Forelimb muscle (tissue), 1 donor: Measurements from ENCODE around the gene CDC6. TPM values are rescaled to one million over a fixed set of nuclear protein-coding genes. Genes with fewer than 3 reads are reported as not detected.

Experiments used
- DNase-seq: peaks from one replicate; pipeline ENCODE4 v3.0.0-alpha.2; 2013; ENCODE audit warnings: low read depth
- polyA plus RNA-seq: library from polyadenylated mRNA; unstranded; fragments of 120-200 nt; gene quantifications from one replicate; pipeline ENCODE4 v1.2.1, GENCODE V29; 2013; ENCODE audit not compliant: insufficient read length

Gene CDC6
- polyA plus RNA-seq, 1 donor: 7.1 TPM

DNA sequence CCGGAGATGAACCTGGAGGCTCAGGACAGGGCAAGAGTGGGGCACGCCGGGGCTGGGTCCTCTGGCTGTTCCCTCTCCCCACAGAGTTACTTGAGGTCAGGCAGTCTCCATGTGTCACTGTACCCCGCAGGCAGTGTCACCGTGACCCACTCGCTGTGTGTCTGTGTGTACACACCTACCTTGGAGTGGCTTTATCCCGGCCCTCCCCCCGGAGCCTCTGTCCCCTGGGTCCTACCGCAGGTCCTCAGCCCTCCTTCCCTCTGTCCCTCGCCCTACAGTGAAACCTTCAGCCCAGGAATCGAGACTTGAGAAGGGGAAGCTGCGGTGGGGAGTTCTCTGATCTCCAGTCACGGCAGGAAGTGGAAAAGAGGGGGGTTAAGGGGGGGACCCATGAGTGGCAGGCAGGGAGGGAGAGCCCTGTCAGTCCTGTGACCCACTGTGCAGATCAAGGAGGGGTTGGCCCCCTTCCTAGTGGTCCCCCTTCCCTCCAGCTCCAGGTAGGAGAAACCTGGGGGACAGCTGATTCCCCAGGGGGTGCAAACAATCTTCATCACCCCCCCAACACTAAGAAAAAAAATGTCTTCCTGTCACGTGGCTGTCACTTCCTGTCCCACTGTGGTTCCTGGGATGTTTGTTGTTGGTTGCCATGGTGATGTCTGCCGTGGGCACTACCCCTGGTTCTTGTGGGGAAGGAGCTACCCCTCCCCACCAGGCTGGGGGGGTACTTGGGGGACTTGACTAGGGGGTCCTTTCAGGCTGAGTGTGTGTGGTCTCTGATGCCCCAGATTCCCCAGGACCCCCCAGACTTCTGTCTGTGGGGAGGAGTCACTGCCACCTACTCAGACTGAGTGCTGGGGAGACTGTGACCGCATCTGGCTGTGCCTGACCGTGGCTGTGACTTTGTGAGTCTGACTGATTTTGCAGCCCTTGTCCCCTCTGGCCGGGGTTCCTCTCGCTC, 35.0 kb downstream of the CDC6 start:
- DNase-seq: no peak

DNA sequence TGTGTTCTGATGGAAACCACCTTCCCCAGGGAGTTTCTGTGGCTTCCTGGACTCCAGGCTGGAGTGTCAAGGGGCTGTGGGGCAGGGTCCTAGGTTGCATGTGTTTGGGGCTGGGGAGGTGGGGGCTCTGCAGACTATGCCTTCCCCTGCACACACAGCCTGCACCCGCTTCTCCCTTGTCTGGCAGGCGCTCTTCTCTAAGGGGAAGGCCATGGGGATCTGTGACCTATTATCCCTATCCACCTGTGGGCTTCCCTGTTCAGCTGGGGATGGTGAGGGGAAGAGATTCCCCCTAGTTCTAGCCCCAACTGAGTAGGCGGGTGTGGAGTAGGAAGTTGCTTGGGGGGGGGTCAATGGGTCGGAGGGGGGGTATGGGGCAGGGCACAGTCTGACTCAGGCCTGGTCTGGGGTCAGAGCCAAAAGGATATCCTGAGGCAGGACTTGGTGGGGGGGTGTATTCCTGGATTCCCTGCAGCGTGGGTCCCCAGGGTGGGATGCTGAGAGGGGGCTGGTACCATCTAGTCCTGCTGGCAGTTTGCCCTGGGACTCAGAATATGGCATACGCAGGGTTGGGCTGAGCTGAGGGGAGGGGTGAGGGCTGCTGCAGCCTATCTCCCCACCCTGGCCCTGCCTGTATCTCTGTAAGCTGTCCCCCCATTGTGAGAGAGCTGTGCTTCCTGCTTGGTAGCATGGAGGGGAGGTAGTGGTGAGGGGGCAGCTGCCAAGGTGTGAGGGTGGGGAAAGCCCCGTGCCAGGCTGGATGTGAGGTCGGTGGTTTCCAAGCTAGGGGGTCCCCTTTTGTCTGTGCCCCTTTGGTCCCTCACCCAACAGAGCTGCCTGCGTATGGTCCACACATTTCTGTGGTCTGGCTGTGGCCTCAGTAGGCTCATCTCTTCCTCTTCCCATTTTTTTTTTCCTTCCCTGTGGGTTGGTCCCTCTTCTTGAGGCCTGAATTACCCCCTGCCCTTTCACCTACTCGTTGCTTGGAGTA, 36.0 kb downstream of the CDC6 start:
- no peak for DNase-seq

- no peak for DNase-seq
These were observed 37.7 kb downstream of the CDC6 start for GRCh38 chr17:40325156-40326013.

DNA sequence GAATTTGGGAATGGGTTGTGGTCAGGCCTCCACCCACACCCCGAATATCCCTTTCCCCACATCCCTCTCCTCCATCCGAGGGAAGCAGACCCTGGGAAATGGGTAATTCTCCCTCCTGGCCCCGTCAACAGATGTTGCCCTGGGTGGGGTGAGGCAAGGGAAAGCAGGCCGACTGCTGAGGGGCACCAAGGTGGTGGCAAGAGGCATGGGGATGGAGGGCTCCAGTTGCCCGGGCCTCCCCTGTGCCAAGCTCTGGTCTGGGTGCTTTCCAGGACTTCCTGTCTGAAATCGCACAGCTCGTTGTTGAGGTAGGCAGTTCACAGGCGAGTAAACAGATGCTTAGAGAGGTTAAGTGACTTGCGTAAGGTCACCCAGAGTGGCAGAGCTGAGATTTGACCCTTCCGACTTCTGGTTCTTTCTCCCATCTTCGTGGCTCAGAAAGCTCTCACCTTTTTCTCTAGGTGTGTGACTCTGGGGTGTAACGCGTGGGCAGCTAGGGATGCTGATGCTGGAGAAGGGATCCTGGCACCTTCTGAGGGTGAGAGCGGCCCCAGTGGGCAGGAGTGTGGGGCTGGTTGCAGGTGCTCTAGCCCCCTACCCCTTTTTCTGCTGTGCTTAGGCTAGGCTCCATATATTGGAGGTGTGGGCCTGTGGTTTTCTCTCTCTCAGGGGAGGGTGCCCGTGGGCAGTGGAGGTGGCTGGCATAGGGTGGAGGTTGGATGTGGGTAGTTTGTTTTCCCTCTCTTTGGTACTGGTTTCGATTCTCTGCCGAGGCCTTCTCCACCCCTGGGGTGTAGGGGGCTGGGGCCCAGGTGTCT, 38.5 kb downstream of the CDC6 start:
- no peak for DNase-seq

DNA sequence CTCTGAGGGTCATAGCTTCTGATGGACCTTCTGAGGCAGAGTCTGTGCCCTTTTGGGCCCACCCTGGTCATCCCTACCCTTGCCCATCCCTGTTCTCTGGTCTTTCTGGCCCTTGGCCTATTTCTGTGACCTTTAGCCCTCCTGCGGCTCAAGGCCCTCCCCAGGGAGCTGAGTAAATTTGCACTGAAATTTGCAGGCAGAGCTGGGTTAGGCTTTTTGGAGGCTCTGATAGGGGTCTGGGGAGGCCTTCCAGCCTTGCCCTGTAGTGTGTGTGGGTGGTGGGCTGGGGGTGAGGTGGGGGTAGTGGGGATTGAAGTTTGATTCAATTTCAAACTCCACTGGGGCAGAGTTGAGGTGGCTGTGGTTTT, 39.1 kb downstream of the CDC6 start:
- DNase-seq: no peak

- no peak for DNase-seq
These were observed 39.6 kb downstream of the CDC6 start for GRCh38 chr17:40327244-40327729.

GRCh38 chr17:40327735-40328385, 40.2 kb downstream of the CDC6 start:
- DNase-seq: no peak

- no peak for DNase-seq
These were observed 40.7 kb downstream of the CDC6 start for GRCh38 chr17:40328386-40328766.

GRCh38 chr17:40329839-40330794, 42.4 kb downstream of the CDC6 start:
- DNase-seq: no peak

- no peak for DNase-seq
These were observed 43.3 kb downstream of the CDC6 start for GRCh38 chr17:40330850-40331470.

DNA sequence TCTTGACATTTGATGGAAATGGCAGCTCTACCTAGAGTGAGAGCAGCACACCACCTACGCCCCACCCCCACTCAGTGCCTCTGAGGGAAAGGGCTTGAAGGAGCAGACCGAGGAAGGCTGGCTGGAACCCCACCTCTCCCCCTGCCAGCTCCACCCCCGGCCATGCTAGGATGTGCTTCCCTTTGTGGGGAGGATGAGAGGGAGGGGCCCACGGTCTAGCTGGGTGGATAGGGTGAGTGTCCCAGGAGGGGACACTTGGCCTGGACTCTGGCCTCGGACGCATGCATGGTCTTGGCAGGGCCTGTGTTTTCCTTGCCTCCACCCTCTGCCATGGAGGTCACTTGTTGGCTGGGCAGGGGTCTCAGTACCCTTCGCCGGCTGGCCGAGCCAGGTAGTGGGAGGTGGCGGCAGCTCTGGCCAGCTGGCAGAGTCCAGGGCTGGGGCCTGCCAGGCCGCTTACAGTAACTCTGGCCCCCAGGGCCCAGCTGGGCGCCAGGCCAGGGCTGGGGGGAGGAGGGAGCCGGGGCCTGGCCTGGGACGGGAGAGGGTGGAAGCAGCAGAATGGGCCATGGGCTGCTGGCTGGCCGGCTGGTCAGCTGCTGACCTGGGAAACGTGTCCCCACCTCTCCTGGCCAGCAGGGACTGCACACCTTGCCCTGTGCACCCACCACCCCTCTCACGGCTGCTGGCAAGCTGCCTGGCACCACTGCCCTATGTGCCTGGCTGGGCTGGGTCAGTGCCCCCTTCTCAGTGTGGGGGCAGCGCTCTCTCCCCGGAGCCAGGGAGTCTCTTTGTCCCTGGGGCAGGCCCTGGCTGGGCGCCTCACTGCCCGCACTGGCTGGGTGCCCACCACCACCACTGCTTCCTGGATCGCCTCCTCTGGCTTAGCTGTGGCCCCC, 44.3 kb downstream of the CDC6 start:
- no peak for DNase-seq

GRCh38 chr17:40333781-40334448, 46.2 kb downstream of the CDC6 start:
- no peak for DNase-seq

DNA sequence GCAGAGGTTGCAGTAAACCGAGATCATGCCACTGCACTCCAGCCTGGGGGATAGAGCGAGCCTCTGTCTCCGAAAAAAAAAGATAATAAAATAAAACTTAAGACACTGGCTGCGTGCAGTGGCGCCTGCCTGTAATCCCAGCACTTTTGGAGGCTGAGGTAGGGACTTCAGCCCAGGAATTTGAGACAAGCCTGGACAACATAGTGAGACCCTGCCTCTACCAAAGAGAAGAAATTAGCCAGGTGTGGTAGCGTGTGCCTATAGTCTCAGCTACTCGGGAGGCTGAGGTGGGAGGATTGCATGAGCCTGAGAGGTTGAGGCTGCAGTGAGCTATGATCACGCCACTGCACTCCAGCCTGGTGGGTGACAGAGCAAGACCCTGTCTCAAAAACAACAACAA, 47.9 kb downstream of the CDC6 start:
- DNase-seq: no peak

GRCh38 chr17:40337351-40337750, 49.7 kb downstream of the CDC6 start:
- no peak for DNase-seq

- no peak for DNase-seq
These were observed 50.4 kb downstream of the CDC6 start for GRCh38 chr17:40338058-40338457.

GRCh38 chr17:40338941-40339649, 51.4 kb downstream of the CDC6 start:
- DNase-seq: no peak
